DOHH2 (cell line): ENCODE measurements around the gene PCDHB13.

Source experiments
- CTCF ChIP-seq: fragments of 200-600 bp; sonication (generic); IDR thresholded peaks from one replicate; pipeline ENCODE4 v1.5.1; 2014; ENCODE audit warnings: antibody characterized with exemption, mild to moderate bottlenecking, low read depth, low read length; ENCODE audit not compliant: poor library complexity, severe bottlenecking
- EZH2phosphoT487 ChIP-seq: fragments of 200-600 bp; sonication (generic); IDR thresholded peaks from 2 replicates; pipeline ENCODE4 v1.6.1; 2017; ENCODE audit warnings: borderline replicate concordance, mild to moderate bottlenecking, antibody characterized with exemption, low read length, moderate library complexity, mixed read lengths

DNA sequence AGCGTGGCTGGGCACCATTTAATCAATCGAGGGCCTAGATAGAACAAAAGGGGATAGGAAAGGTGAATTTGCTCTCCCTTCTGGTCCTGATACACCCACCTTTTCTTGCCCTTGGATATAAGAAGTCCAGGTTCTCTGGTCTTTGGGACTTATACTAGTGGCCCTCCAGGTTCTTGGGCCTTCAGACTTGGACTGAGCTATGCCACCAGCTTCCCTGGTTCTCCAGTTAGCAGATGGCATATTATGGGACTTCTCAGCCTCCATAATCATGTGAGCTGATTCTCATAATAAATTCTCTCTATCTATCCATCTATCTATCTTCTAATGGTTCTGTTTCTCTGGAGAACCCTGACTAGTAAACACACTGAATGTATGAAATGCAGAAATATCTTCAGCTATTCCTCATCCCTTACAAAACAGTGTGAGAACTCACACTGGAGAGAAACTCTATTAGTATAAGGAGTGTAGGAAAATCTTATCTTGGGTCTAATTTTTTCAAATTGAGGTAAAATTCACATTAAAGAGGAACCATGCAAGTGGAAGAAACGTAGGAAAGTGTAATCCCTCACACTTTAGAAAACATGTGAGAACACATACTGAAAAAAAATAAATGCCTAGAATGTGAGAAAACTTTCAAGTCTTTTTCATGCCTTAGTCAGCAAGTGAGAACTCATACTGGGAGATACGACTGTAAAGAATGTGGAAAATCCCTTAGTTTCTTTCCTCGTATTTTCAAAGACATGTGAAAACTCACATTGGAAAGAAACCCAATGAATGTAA is 46.9 kb downstream of the PCDHB13 start:
- TF ChIP-seq CTCF (no peak), EZH2phosphoT487 (no peak)
